SW480 (cell line): ENCODE results near the gene SLC39A7.
A peak's percentile ranks its signal among the peaks of the same experiment; 100 is the strongest.

ENCODE experiments used
- DNase-seq: peaks from one replicate; pipeline ENCODE4 v3.0.0-alpha.2; 2016; ENCODE audit warnings: low spot score

The SLC39A7 gene

GRCh38 chr6:33236852-33237251, 36.2 kb downstream of the SLC39A7 start:
- no peak for DNase-seq

DNA sequence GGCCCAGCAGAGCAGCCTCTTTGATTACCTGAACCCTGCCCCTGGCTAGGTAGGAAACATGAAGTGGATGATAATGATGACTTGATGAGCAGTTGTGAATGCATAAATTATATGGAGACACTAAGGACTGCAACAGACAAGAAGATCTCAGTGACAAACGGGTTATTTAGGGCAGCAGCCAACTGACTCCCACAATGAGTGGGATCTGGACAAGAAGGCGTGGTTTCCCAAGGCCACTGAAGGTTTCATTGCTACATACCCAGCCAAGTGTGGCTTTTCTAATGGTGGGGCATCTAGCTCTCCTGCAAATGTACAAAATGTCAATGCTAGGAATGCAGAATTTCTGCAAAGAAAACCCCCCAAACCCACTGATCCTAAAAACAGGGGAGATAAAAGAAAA, 37.1 kb downstream of the SLC39A7 start:
- DNase-seq, result no peak

DNA sequence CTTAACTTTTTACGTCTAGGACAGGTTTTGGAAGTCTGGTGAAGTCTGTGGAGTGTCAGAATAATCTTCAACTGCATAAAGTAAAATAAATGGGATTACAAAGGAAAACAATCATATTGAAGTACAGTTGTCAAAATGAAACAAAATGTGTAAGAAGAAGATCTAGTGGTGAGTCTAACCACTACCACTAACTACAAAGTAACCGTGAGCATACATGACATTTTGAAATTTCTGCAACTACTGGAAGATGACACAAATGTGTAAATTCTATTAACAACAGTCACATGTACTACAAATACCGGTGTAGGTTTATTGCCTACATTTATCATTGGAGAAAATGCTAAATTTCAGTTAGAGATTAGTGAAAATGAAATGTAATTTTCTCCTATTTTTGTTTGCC, 41.3 kb downstream of the SLC39A7 start:
- no peak for DNase-seq

DNA sequence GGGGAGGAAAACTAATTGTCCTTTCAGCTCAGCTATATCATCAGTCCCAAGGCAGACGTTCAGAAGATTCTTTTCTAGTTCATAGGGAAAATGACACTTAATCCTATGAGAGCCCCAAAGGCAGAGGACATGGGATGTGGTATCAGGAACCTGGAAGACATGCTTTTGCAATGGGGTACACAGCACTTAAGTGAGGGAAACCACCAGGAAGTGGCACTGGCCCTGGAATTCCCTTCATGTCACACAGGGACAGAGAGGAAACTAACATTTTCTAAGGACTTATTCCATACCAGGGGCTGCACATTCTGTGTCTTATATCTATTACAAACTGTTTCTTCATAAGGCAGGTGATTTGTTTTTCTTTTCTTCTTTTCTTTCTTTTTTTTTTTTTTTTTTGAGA, 42.8 kb downstream of the SLC39A7 start:
- no peak for DNase-seq

DNA sequence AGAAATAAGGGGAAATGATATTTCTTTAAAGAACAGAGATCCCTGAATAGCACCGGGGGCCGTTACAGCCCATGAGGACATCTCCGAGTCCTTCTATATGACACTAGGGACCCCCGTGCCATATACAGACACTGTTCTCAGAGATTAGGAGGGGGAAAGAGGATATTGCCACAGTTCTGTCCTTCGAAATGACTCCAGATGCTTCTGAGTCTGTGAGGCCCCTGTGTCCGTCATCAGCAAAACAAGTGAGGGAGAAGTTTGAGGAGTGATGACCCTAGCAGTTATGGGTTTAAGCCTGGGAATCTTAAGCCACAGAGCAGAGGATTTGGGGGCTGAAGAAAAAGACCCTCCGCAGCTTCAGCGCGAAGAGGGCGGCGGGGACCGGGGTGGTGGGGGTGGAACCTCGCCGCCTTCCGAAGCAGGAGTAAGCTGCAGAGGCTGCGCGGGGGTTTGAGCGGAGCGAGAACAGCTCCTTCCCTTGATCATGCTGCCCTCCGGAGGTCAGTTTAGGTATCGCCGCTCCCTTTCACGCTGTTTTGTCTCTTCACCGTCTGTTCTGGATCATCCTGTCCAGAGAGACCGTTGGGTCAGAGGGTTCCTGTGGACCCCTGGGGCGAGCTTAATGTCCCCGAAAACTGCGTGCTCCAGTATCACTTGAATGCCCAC, 47.4 kb downstream of the SLC39A7 start:
- DNase-seq, result peak; percentile 70

- peak; percentile 57 for DNase-seq
Observed at GRCh38 chr6:33248643-33248931, 47.9 kb downstream of the SLC39A7 start.

DNA sequence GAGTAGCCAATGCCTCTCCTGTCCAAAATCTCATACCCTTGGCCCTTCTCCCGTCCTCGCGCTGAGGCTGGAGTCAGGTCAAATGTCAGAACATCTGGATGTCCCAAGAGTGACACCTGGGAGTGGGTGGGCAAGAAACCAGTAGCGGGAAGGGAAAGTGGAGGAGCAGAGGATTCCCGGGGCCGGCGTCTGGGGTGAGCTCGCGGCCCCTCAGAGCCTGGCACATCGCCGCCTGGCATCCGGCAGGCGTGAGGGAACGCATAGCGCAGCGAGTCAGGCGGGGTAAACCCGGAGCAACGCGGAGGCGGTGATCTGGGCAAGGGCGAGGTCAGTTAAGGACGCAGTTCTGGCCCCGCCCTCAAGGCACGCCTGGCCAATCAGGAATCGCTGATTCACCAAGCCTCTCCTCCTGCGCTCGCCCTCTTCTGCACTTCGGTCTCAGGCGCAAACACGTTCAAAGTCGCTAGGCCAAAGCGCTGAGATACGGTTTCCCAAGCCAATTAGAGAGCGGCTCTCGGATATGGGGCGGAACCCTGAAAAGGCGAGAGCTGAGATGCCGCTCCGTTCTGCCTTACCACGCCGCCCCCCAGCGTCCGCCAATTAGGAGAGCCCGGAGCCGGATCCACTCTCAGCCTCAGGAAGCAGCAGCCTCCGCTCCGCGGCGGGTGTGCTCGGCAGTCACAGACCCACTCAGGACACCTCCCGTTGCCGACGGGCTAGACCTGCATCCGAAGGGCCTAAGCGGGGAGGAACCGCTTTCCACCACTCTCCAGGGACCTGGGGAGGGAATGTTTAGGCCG, 48.5 kb downstream of the SLC39A7 start:
- peak; percentile 97 for DNase-seq

GRCh38 chr6:33249732-33250630, 49.3 kb downstream of the SLC39A7 start:
- DNase-seq, result no peak

DNA sequence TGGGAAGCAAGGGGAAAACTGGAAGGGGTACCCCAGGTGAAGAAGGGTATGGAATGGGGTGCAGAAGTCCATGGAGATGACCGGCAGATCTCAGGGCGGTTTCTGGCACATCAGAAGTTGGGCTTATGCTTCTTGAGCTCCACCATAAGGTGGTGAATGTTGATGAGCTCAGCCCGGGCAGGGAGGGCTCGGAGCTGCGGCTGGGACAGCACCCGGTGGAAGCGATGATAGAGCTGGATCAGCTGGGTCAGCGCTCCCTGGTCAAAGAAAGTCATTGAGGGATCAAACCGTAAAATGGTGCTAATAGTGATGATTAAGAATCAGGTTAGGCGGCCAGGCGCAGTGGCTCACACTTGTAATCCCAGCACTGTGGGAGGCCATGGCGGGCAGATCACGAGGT, 50.1 kb downstream of the SLC39A7 start:
- no peak for DNase-seq

GRCh38 chr6:33251395-33252012, 50.8 kb downstream of the SLC39A7 start:
- DNase-seq, result no peak

GRCh38 chr6:33252759-33253158, 52.1 kb downstream of the SLC39A7 start:
- no peak for DNase-seq
